AG08396 (cell line): ENCODE data around the gene SRCIN1.
"Not testable (repeated sequence)": the region's sequence is repeated elsewhere in the genome, so short reads cannot be mapped to it uniquely, and the experiment has no call there.

Experiments
- DNase-seq: peaks from one replicate; pipeline ENCODE4 v3.0.0; 2012; ENCODE audit warnings: low spot score, mixed read lengths

The SRCIN1 gene

GRCh38 chr17:38545531-38546225, 60.1 kb downstream of the SRCIN1 start:
- DNase-seq, result no peak

- DNase-seq, result no peak
These were observed 60.9 kb downstream of the SRCIN1 start for GRCh38 chr17:38544839-38545209.

GRCh38 chr17:38544175-38544838, 61.4 kb downstream of the SRCIN1 start:
- DNase-seq, result no peak

- no peak for DNase-seq
These were observed 62.2 kb downstream of the SRCIN1 start for GRCh38 chr17:38543403-38544174.

GRCh38 chr17:38542286-38542685, 63.5 kb downstream of the SRCIN1 start:
- DNase-seq, result no peak

- no peak for DNase-seq
These were observed 64.5 kb downstream of the SRCIN1 start for GRCh38 chr17:38541281-38541680.

GRCh38 chr17:38540514-38541045, 65.2 kb downstream of the SRCIN1 start:
- DNase-seq, result no peak

GRCh38 chr17:38539386-38539785, 66.4 kb downstream of the SRCIN1 start:
- DNase-seq, result no peak

- no peak for DNase-seq
These were observed 66.8 kb downstream of the SRCIN1 start for GRCh38 chr17:38538906-38539305.

GRCh38 chr17:38536661-38537060, 69.1 kb downstream of the SRCIN1 start:
- DNase-seq, result no peak

- DNase-seq, result no peak
These were observed 69.9 kb downstream of the SRCIN1 start for GRCh38 chr17:38535886-38536285.

GRCh38 chr17:38534498-38534885, 71.3 kb downstream of the SRCIN1 start:
- no peak for DNase-seq

GRCh38 chr17:38533866-38534497, 71.8 kb downstream of the SRCIN1 start:
- DNase-seq, result no peak

- no peak for DNase-seq
These were observed 72.5 kb downstream of the SRCIN1 start for GRCh38 chr17:38533241-38533640.

- DNase-seq, result no peak
These were observed 73.3 kb downstream of the SRCIN1 start for GRCh38 chr17:38532451-38532850.

- not testable (repeated sequence) for DNase-seq
These were observed 74.0 kb downstream of the SRCIN1 start for GRCh38 chr17:38531761-38532160.

- DNase-seq, result not testable (repeated sequence)
These were observed 74.9 kb downstream of the SRCIN1 start for GRCh38 chr17:38530856-38531255.

- not testable (repeated sequence) for DNase-seq
These were observed 77.6 kb downstream of the SRCIN1 start for GRCh38 chr17:38528141-38528540.

GRCh38 chr17:38526526-38526925, 79.2 kb downstream of the SRCIN1 start:
- DNase-seq, result not testable (repeated sequence)

- DNase-seq, result no peak
These were observed 93.2 kb downstream of the SRCIN1 start for GRCh38 chr17:38512473-38513058.

- peak; percentile 88 for DNase-seq
These were observed 94.3 kb downstream of the SRCIN1 start for GRCh38 chr17:38511150-38512108.
